HEK293 (cell line): ENCODE results near the gene ROBO4.

Experiments
- CTCF ChIA-PET: fragments of 350-600 bp; formaldehyde crosslinking; extraction: SDS; loops from one replicate; lab custom pipeline; 2021; ENCODE audit warnings: antibody characterized with exemption; lab: Yijun Ruan, JAX
- POLR2A ChIA-PET: fragments of 300-600 bp; formaldehyde crosslinking; extraction: SDS; loops from one replicate; lab custom pipeline; 2020; ENCODE audit warnings: antibody characterized with exemption, inconsistent platforms; lab: Yijun Ruan, JAX
- H3K27ac ChIP-seq: fragments of 200-500 bp; sonication (Bioruptor generic); 2 replicates; pipeline ENCODE4 v1.5.1; 2014; ENCODE audit warnings: low read depth, low read length, control low read depth, inconsistent platforms; ENCODE audit errors: extremely low read depth
- H3K36me3 ChIP-seq, 2 experiments: fragments of 200-500 bp in 1 of 2; sonication (Bioruptor generic) in 1 of 2; 1 replicate in 1 of 2; 2 replicates in 1 of 2; pipeline ENCODE4 v1.5.1; 2014 to 2017; ENCODE audit warnings: inconsistent platforms in 2 of 2, low read length in 2 of 2; ENCODE audit not compliant: control insufficient read depth in 2 of 2, insufficient read depth in 1 of 2
- H3K4me1 ChIP-seq: fragments of 200-500 bp; sonication (Bioruptor generic); 2 replicates; pipeline ENCODE4 v1.5.1; 2014; ENCODE audit warnings: mild to moderate bottlenecking, low read length, inconsistent platforms; ENCODE audit not compliant: control insufficient read depth, insufficient read depth
- H3K4me3 ChIP-seq: 2 replicates; pipeline ENCODE4 v1.5.1; 2011; ENCODE audit warnings: low read depth, mild to moderate bottlenecking, control low read depth, low read length, moderate library complexity
- H3K9me3 ChIP-seq: fragments of 200-500 bp; sonication (Bioruptor generic); 2 replicates; pipeline ENCODE4 v1.5.1; 2014; ENCODE audit warnings: low read depth, low read length, inconsistent platforms; ENCODE audit not compliant: control insufficient read depth, insufficient read depth
- AEBP2 ChIP-seq: fragments of 450-650 bp; formaldehyde crosslinking; IDR thresholded peaks from 2 replicates; pipeline ENCODE4 v1.5.1; 2016; ENCODE audit warnings: missing biosample characterization, missing genetic modification characterization, borderline replicate concordance
- HOXC10 ChIP-seq: sonication (generic); formaldehyde crosslinking; IDR thresholded peaks from 2 replicates; pipeline ENCODE4 v1.8.1; 2023; ENCODE audit warnings: mild to moderate bottlenecking, missing genetic modification reagents
- KLF8 ChIP-seq: fragments of 450-650 bp; formaldehyde crosslinking; IDR thresholded peaks from 2 replicates; pipeline ENCODE4 v1.5.1; 2016; ENCODE audit warnings: missing biosample characterization, missing genetic modification characterization
- MYNN ChIP-seq: fragments of 450-650 bp; formaldehyde crosslinking; IDR thresholded peaks from 2 replicates; pipeline ENCODE4 v1.5.1; 2016; ENCODE audit warnings: missing biosample characterization, missing genetic modification characterization, borderline replicate concordance
- MZF1 ChIP-seq: fragments of 450-650 bp; formaldehyde crosslinking; IDR thresholded peaks from 2 replicates; pipeline ENCODE4 v1.5.1; 2017; ENCODE audit warnings: missing biosample characterization, missing genetic modification characterization, borderline replicate concordance
- SCRT2 ChIP-seq: fragments of 450-650 bp; formaldehyde crosslinking; IDR thresholded peaks from 2 replicates; pipeline ENCODE4 v1.5.1; 2016; ENCODE audit warnings: missing biosample characterization, missing genetic modification characterization
- SETDB1 ChIP-seq: IDR thresholded peaks from one replicate; pipeline ENCODE4 v1.6.1; 2017; ENCODE audit warnings: mild to moderate bottlenecking, low read length, moderate library complexity, mixed read lengths; ENCODE audit not compliant: insufficient read length
- ZNF114 ChIP-seq: fragments of 450-650 bp; formaldehyde crosslinking; IDR thresholded peaks from 2 replicates; pipeline ENCODE4 v1.5.0; 2017; ENCODE audit warnings: missing biosample characterization, missing genetic modification characterization
- ZNF16 ChIP-seq: fragments of 450-650 bp; formaldehyde crosslinking; IDR thresholded peaks from 2 replicates; pipeline ENCODE4 v1.5.1; 2016; ENCODE audit warnings: low read depth, missing biosample characterization, missing genetic modification characterization
- ZNF248 ChIP-seq: fragments of 450-650 bp; formaldehyde crosslinking; IDR thresholded peaks from 2 replicates; pipeline ENCODE4 v1.5.1; 2017; ENCODE audit warnings: missing biosample characterization, missing genetic modification characterization
- ZNF266 ChIP-seq: fragments of 450-650 bp; formaldehyde crosslinking; IDR thresholded peaks from 2 replicates; pipeline ENCODE4 v1.5.1; 2016; ENCODE audit warnings: missing biosample characterization, missing genetic modification characterization, low read depth
- ZNF274 ChIP-seq, 2 experiments: fragments of 200-500 bp in 1 of 2; fragments of 450-650 bp in 1 of 2; sonication (Bioruptor generic) in 1 of 2; formaldehyde crosslinking in 1 of 2; IDR thresholded peaks; 2 replicates each; pipeline versions ENCODE4 v1.5.1 to v1.6.1; 2014 to 2016; ENCODE audit warnings: borderline replicate concordance in 1 of 2, inconsistent platforms in 1 of 2, low read length in 1 of 2, missing biosample characterization in 1 of 2, missing genetic modification characterization in 1 of 2
- ZNF341 ChIP-seq: fragments of 450-650 bp; formaldehyde crosslinking; IDR thresholded peaks from 2 replicates; pipeline ENCODE4; 2016; ENCODE audit warnings: low read depth, missing biosample characterization, missing genetic modification characterization
- ZNF366 ChIP-seq: fragments of 450-650 bp; formaldehyde crosslinking; conservative IDR thresholded peaks from 2 replicates; pipeline ENCODE4 v1.5.1; 2016; ENCODE audit warnings: missing biosample characterization, missing genetic modification characterization
- ZNF394 ChIP-seq: fragments of 450-650 bp; formaldehyde crosslinking; IDR thresholded peaks from 2 replicates; pipeline ENCODE4 v1.5.1; 2016; ENCODE audit warnings: missing biosample characterization, missing genetic modification characterization, mild to moderate bottlenecking, moderate library complexity, borderline replicate concordance
- ZNF488 ChIP-seq: fragments of 450-650 bp; formaldehyde crosslinking; IDR thresholded peaks from 2 replicates; pipeline ENCODE4 v1.5.1; 2016; ENCODE audit warnings: missing biosample characterization, missing genetic modification characterization
- ZNF558 ChIP-seq: fragments of 450-650 bp; formaldehyde crosslinking; IDR thresholded peaks from 2 replicates; pipeline ENCODE4 v1.5.1; 2016; ENCODE audit warnings: missing biosample characterization, missing genetic modification characterization
- ZNF561 ChIP-seq: fragments of 450-650 bp; IDR thresholded peaks from 2 replicates; pipeline ENCODE4 v1.5.1; 2018; ENCODE audit warnings: missing biosample characterization, missing genetic modification characterization, borderline replicate concordance
- ZNF585B ChIP-seq: fragments of 450-650 bp; formaldehyde crosslinking; IDR thresholded peaks from 2 replicates; pipeline ENCODE4 v1.5.1; 2016; ENCODE audit warnings: missing biosample characterization, missing genetic modification characterization
- ZNF621 ChIP-seq: fragments of 450-650 bp; formaldehyde crosslinking; IDR thresholded peaks from 2 replicates; pipeline ENCODE4 v1.5.1; 2017; ENCODE audit warnings: missing biosample characterization, missing genetic modification characterization
- ZNF76 ChIP-seq: fragments of 450-650 bp; formaldehyde crosslinking; IDR thresholded peaks from 2 replicates; pipeline ENCODE4; 2016; ENCODE audit warnings: low read depth, missing biosample characterization, missing genetic modification characterization, borderline replicate concordance
- ZNF791 ChIP-seq: fragments of 450-650 bp; formaldehyde crosslinking; IDR thresholded peaks from 2 replicates; pipeline ENCODE4 v1.5.1; 2016; ENCODE audit warnings: missing biosample characterization, missing genetic modification characterization
- ZXDB ChIP-seq: fragments of 450-650 bp; formaldehyde crosslinking; IDR thresholded peaks from 2 replicates; pipeline ENCODE4 v1.5.1; 2016; ENCODE audit warnings: missing biosample characterization, missing genetic modification characterization
- TF ChIP-seq, protein P1 (sequence below): fragments of 450-650 bp; formaldehyde crosslinking; IDR thresholded peaks from 2 replicates; pipeline ENCODE4 v1.5.1; 2016; ENCODE audit warnings: missing biosample characterization, missing genetic modification characterization
- TF ChIP-seq, protein P2 (sequence below): IDR thresholded peaks from 2 replicates; pipeline ENCODE4 v1.6.1; 2011; ENCODE audit warnings: mild to moderate bottlenecking, low read depth, low read length, borderline replicate concordance

ROBO4 gene

GRCh38 chr11:124844664-124845079, 53.0 kb downstream of the ROBO4 start:
- ChIA-PET POLR2A (no interaction called here), CTCF (interaction anchor here (0.7 to 1.0 kb wide), 2 partner anchors 32 to 1025 kb away, joined by 3 read pairs; no protein-coding TSS in a partner anchor)
- Histone ChIP-seq H3K9me3 (no peaks in the 10 kb centered on the region), H3K27ac (no peak overlapping the region), H3K4me3 (no peak overlapping the region), H3K36me3 (no peaks in the 10 kb centered on the region), H3K4me1 (no peaks in the 10 kb centered on the region)
- TF ChIP-seq ZXDB (tag by site-specific recombination) (no peak), ZNF558 (tag by site-specific recombination) (no peak)

DNA sequence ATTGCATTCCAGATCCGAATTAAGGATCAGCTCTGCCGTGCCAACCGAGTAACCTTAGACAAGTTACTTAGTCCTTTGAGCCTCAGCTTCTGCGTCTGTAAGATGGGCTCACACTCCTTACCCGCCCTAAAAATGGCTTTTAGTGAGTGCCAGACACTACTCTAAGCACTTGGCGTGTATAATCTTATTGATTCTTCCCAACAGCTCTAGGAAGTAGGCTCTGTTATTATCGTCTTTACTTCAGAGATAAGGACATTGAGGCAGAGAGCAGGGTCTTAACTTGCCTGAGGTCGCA, 54.1 kb downstream of the ROBO4 start:
- TF ChIP-seq MYNN (tag by site-specific recombination) (no peak), ZNF621 (tag by site-specific recombination) (no peak), SETDB1 (no peak), AEBP2 (no peak), ZNF274 (IDR thresholded peaks at IDR 0.05; ENCODE audit: low read length) (no peak), ZNF274 (tag by site-specific recombination; IDR thresholded peaks at IDR 0.05; ENCODE audit: borderline replicate concordance) (no peak), ZNF266 (tag by site-specific recombination) (no peak), ZNF561 (tag by site-specific recombination) (no peak), ZNF16 (tag by site-specific recombination) (no peak), KLF8 (tag by site-specific recombination) (no peak), ZNF114 (tag by site-specific recombination) (no peak)
- TF ChIP-seq, protein P1, sequence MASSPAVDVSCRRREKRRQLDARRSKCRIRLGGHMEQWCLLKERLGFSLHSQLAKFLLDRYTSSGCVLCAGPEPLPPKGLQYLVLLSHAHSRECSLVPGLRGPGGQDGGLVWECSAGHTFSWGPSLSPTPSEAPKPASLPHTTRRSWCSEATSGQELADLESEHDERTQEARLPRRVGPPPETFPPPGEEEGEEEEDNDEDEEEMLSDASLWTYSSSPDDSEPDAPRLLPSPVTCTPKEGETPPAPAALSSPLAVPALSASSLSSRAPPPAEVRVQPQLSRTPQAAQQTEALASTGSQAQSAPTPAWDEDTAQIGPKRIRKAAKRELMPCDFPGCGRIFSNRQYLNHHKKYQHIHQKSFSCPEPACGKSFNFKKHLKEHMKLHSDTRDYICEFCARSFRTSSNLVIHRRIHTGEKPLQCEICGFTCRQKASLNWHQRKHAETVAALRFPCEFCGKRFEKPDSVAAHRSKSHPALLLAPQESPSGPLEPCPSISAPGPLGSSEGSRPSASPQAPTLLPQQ (tag by site-specific recombination) = no peak
- no peak overlapping the region for H3K27ac ChIP-seq
- POLR2A ChIA-PET = no interaction called here
- H3K9me3 ChIP-seq = no peaks in the 10 kb centered on the region
- CTCF ChIA-PET = interaction anchor here (0.7 kb wide), 1 partner anchor 919 kb away, joined by 3 read pairs; no protein-coding TSS in a partner anchor
- no peak overlapping the region for H3K4me3 ChIP-seq
- no peaks in the 10 kb centered on the region for H3K4me1 ChIP-seq
- H3K36me3 ChIP-seq = no peaks in the 10 kb centered on the region

- ChIA-PET CTCF (interaction anchor here (0.7 to 1.2 kb wide), 2 partner anchors 24 to 198 kb away, joined by 3 to 4 read pairs; no protein-coding TSS in a partner anchor), POLR2A (no interaction called here)
- no peak overlapping the region for H3K27ac ChIP-seq
- H3K4me3 ChIP-seq = no peak overlapping the region
- no peaks in the 10 kb centered on the region for H3K9me3 ChIP-seq
- H3K36me3 ChIP-seq = no peaks in the 10 kb centered on the region
- H3K4me1 ChIP-seq = no peaks in the 10 kb centered on the region
- TF ChIP-seq ZNF488 (tag by site-specific recombination) (no peak), SCRT2 (tag by site-specific recombination) (no peak), ZNF791 (tag by site-specific recombination) (no peak), ZNF394 (tag by site-specific recombination) (no peak), ZNF76 (tag by site-specific recombination) (no peak), ZNF366 (no peak), ZNF248 (tag by site-specific recombination) (no peak), ZNF341 (tag by site-specific recombination) (no peak), HOXC10 (CRISPR knock-in tag) (no peak), ZNF585B (tag by site-specific recombination) (no peak), MZF1 (tag by site-specific recombination) (no peak)
- TF ChIP-seq, protein P2, sequence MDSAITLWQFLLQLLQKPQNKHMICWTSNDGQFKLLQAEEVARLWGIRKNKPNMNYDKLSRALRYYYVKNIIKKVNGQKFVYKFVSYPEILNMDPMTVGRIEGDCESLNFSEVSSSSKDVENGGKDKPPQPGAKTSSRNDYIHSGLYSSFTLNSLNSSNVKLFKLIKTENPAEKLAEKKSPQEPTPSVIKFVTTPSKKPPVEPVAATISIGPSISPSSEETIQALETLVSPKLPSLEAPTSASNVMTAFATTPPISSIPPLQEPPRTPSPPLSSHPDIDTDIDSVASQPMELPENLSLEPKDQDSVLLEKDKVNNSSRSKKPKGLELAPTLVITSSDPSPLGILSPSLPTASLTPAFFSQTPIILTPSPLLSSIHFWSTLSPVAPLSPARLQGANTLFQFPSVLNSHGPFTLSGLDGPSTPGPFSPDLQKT = no peak
Measured at GRCh38 chr11:124842305-124842704, 55.4 kb downstream of the ROBO4 start.
